ENCODE data around the gene VAMP5.

VAMP5 gene

DNA sequence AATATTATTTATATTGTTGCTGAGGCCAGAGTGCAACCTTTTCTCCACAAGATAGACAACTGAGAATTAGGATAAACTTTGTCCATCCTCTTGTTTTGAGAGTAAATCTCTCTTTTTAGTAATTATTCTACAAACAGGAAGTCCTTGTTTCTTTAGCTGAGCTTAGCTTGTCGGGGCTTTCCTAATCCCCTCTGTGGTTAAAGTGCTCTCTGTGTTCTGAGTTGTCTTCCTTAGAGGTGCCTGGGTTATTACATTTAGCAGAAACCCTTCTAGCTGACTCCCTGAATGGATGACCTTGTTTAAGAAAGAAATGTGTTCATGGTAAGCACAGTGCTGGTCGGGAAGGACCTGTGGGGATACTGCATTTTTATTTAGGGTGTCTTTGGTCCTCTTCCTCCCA is 44.4 kb downstream of the VAMP5 start:
- no peak overlapping the region for H3K4me3 ChIP-seq (replicated peaks; ENCODE audit: low read depth, low read length)
- TF ChIP-seq, protein P1, sequence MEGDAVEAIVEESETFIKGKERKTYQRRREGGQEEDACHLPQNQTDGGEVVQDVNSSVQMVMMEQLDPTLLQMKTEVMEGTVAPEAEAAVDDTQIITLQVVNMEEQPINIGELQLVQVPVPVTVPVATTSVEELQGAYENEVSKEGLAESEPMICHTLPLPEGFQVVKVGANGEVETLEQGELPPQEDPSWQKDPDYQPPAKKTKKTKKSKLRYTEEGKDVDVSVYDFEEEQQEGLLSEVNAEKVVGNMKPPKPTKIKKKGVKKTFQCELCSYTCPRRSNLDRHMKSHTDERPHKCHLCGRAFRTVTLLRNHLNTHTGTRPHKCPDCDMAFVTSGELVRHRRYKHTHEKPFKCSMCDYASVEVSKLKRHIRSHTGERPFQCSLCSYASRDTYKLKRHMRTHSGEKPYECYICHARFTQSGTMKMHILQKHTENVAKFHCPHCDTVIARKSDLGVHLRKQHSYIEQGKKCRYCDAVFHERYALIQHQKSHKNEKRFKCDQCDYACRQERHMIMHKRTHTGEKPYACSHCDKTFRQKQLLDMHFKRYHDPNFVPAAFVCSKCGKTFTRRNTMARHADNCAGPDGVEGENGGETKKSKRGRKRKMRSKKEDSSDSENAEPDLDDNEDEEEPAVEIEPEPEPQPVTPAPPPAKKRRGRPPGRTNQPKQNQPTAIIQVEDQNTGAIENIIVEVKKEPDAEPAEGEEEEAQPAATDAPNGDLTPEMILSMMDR (IDR thresholded peaks at IDR 0.05; ENCODE audit: insufficient read depth, low read length, poor library complexity, severe bottlenecking): no peak
- H3K36me3 ChIP-seq (ENCODE audit: control insufficient read depth, insufficient read depth, low read length): peaks cover 18% of the 10 kb centered on the region
- DNase-seq (ENCODE audit: extremely low read depth, insufficient read length): no peak
- no peaks in the 10 kb centered on the region for H3K27me3 ChIP-seq (replicated peaks; ENCODE audit: control insufficient read depth, insufficient read depth, low read length)

DNA sequence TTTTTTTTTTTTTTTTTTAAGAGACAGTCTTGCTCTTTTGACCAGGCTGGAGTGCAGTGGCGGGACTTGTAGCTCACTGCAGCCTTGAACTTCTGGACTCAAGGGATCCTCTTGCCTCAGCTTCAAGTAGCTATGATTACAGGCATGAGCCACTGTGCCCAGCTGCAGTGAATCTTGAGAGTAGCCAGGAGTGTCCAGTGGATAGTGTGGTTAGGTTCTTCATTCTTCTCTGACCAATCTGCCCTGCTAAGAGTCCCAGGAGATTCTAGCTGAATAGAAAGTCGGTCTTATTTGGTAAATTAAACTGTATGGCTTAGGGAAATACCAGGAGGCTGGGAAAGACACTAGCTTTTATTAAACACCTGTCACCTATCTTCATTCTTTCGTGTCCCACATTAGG is 47.1 kb downstream of the VAMP5 start:
- Histone ChIP-seq H3K27me3 (replicated peaks; ENCODE audit: control insufficient read depth, insufficient read depth, low read length) (no peaks in the 10 kb centered on the region), H3K36me3 (ENCODE audit: control insufficient read depth, insufficient read depth, low read length) (peaks cover 14% of the 10 kb centered on the region), H3K4me3 (replicated peaks; ENCODE audit: low read depth, low read length) (no peak overlapping the region)
- TF ChIP-seq, protein P1 (IDR thresholded peaks at IDR 0.05; ENCODE audit: insufficient read depth, low read length, poor library complexity, severe bottlenecking): no peak
- no peak for DNase-seq (ENCODE audit: extremely low read depth, insufficient read length)

DNA sequence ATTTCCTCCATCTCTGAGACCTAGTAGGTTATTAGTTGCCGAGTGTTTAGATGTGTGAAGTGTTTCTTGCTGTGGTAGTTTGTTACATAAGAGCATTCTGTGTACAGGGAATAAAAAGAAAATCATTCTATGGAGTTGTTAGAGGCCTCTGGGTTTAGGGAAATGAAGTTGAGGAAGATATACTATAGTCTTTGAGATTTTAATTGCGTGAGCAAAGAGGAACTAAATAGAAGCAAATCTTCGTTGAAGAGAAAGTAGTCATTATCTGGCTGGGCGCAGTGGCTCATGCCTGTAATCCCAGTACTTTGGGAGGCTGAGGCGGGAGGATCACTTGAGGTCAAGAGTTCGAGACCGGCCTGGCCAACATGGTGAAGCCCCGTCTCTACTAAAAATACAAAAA is 50.8 kb downstream of the VAMP5 start:
- TF ChIP-seq, protein P1 (IDR thresholded peaks at IDR 0.05; ENCODE audit: insufficient read depth, low read length, poor library complexity, severe bottlenecking): no peak
- Histone ChIP-seq H3K27me3 (replicated peaks; ENCODE audit: control insufficient read depth, insufficient read depth, low read length) (no peaks in the 10 kb centered on the region), H3K36me3 (ENCODE audit: control insufficient read depth, insufficient read depth, low read length) (peaks cover 30% of the 10 kb centered on the region), H3K4me3 (replicated peaks; ENCODE audit: low read depth, low read length) (no peak overlapping the region)
- no peak for DNase-seq (ENCODE audit: extremely low read depth, insufficient read length)

DNA sequence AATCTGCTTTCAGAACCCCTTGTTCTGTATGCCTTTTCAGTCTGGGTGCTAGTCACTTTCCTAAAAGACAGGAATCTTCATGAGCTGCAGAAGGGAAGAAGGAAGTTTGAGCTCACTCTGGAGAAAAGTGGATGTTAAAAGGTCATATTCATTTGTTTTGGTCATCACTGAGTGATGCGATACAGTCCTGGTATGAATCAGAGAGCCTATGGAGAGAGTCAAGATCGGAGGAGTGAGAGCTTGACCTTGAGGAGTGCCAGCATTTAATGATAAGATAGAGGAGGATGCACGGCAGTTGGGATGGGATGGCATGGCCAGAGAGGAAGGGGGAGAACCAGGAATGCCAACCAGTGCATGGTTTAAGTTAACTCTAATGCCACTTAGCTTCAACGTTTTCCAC is 51.4 kb downstream of the VAMP5 start:
- TF ChIP-seq, protein P1 (IDR thresholded peaks at IDR 0.05; ENCODE audit: insufficient read depth, low read length, poor library complexity, severe bottlenecking): no peak
- Histone ChIP-seq H3K27me3 (replicated peaks; ENCODE audit: control insufficient read depth, insufficient read depth, low read length) (no peaks in the 10 kb centered on the region), H3K4me3 (replicated peaks; ENCODE audit: low read depth, low read length) (no peak overlapping the region), H3K36me3 (ENCODE audit: control insufficient read depth, insufficient read depth, low read length) (peaks cover 28% of the 10 kb centered on the region)
- no peak for DNase-seq (ENCODE audit: extremely low read depth, insufficient read length)

DNA sequence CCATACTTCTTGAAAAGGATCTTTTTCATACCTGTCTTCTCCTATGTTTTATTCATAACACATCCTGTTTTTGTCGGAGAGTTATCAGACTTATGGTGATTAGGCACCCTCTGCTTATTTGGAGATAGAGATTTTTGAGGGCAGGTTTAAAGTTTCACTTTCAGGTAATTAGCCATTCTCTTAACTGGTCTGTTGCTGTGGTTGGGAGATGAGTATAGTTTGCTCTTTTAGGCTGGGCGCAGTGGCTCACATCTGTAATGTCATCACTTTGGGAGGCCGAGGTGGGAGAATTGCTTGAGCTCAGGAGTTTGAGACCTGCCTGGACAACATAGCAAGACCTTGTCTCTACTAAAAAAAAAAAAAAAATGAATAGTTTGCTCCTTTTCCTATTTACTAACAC is 58.5 kb downstream of the VAMP5 start:
- DNase-seq (ENCODE audit: extremely low read depth, insufficient read length): no peak
- Histone ChIP-seq H3K27me3 (replicated peaks; ENCODE audit: control insufficient read depth, insufficient read depth, low read length) (no peaks in the 10 kb centered on the region), H3K4me3 (replicated peaks; ENCODE audit: low read depth, low read length) (no peak overlapping the region), H3K36me3 (ENCODE audit: control insufficient read depth, insufficient read depth, low read length) (peaks cover 34% of the 10 kb centered on the region)
- TF ChIP-seq, protein P1 (IDR thresholded peaks at IDR 0.05; ENCODE audit: insufficient read depth, low read length, poor library complexity, severe bottlenecking): no peak
